ENCODE results near the gene KRT79. TPM values are rescaled to one million over a fixed set of nuclear protein-coding genes. Genes with fewer than 3 reads are reported as not detected.

Gene KRT79
- total RNA-seq, 1 donor from 2014 or later: 1.7 TPM

- DNase-seq (ENCODE audit: extremely low spot score in 2 of 2): no peak
- TF ChIP-seq POLR2A (IDR thresholded peaks at IDR 0.05): no peak
- TF ChIP-seq POLR2AphosphoS5 (IDR thresholded peaks at IDR 0.05; ENCODE audit: insufficient read depth in 1 of 2, low read depth in 1 of 2): no peak
- TF ChIP-seq CTCF (IDR thresholded peaks at IDR 0.05): no peak
- Histone ChIP-seq H3K4me3 (no peak overlapping the region), H3K4me1 (no peaks in the 10 kb centered on the region), H3K27me3 (no peaks in the 10 kb centered on the region), H3K36me3 (no peaks in the 10 kb centered on the region), H3K27ac (no peak overlapping the region), H3K9me3 (no peaks in the 10 kb centered on the region)
- intact Hi-C loops (cut with DNase I): no loop called here
Observed at GRCh38 chr12:52819731-52820510, 14.2 kb downstream of the KRT79 start.

- no peak overlapping the region for H3K4me3 ChIP-seq
- DNase-seq (ENCODE audit: extremely low spot score in 2 of 2): no peak
- no peaks in the 10 kb centered on the region for H3K36me3 ChIP-seq
- no peaks in the 10 kb centered on the region for H3K4me1 ChIP-seq
- TF ChIP-seq CTCF (IDR thresholded peaks at IDR 0.05) (no peak), POLR2A (IDR thresholded peaks at IDR 0.05) (no peak), POLR2AphosphoS5 (IDR thresholded peaks at IDR 0.05; ENCODE audit: insufficient read depth in 1 of 2, low read depth in 1 of 2) (no peak)
- no peak overlapping the region for H3K27ac ChIP-seq
- intact Hi-C loops (cut with DNase I): no loop called here
- no peaks in the 10 kb centered on the region for H3K27me3 ChIP-seq
- H3K9me3 ChIP-seq: no peaks in the 10 kb centered on the region
Observed at GRCh38 chr12:52818887-52819420, 15.2 kb downstream of the KRT79 start.

GRCh38 chr12:52818388-52818787 is 15.7 kb downstream of the KRT79 start:
- Histone ChIP-seq H3K36me3 (no peaks in the 10 kb centered on the region), H3K27ac (no peak overlapping the region), H3K4me1 (no peaks in the 10 kb centered on the region), H3K9me3 (no peaks in the 10 kb centered on the region), H3K27me3 (no peaks in the 10 kb centered on the region), H3K4me3 (no peak overlapping the region)
- no peak for DNase-seq (ENCODE audit: extremely low spot score in 2 of 2)
- intact Hi-C loops (cut with DNase I): no loop called here
- TF ChIP-seq CTCF (IDR thresholded peaks at IDR 0.05): no peak
- TF ChIP-seq POLR2AphosphoS5 (IDR thresholded peaks at IDR 0.05; ENCODE audit: insufficient read depth in 1 of 2, low read depth in 1 of 2): no peak
- TF ChIP-seq POLR2A (IDR thresholded peaks at IDR 0.05): no peak

GRCh38 chr12:52817699-52818238 is 16.3 kb downstream of the KRT79 start:
- Histone ChIP-seq H3K36me3 (no peaks in the 10 kb centered on the region), H3K4me3 (no peak overlapping the region), H3K9me3 (no peaks in the 10 kb centered on the region), H3K27ac (no peak overlapping the region), H3K4me1 (no peaks in the 10 kb centered on the region), H3K27me3 (no peaks in the 10 kb centered on the region)
- no peak for DNase-seq (ENCODE audit: extremely low spot score in 2 of 2)
- intact Hi-C loops (cut with DNase I): no loop called here
- TF ChIP-seq POLR2AphosphoS5 (IDR thresholded peaks at IDR 0.05; ENCODE audit: insufficient read depth in 1 of 2, low read depth in 1 of 2): no peak

- H3K27me3 ChIP-seq: no peaks in the 10 kb centered on the region
- DNase-seq (ENCODE audit: extremely low spot score in 2 of 2): no peak
- TF ChIP-seq POLR2AphosphoS5 (IDR thresholded peaks at IDR 0.05; ENCODE audit: insufficient read depth in 1 of 2, low read depth in 1 of 2) (no peak), POLR2A (IDR thresholded peaks at IDR 0.05) (no peak), CTCF (IDR thresholded peaks at IDR 0.05) (no peak)
- H3K4me3 ChIP-seq: no peak overlapping the region
- no peaks in the 10 kb centered on the region for H3K36me3 ChIP-seq
- H3K9me3 ChIP-seq: no peaks in the 10 kb centered on the region
- intact Hi-C loops (cut with DNase I): no loop called here
- no peak overlapping the region for H3K27ac ChIP-seq
- H3K4me1 ChIP-seq: no peaks in the 10 kb centered on the region
Observed at GRCh38 chr12:52817003-52817698, 17.0 kb downstream of the KRT79 start.

Data from vagina (tissue), 2 donors.